Measurements from ENCODE around the gene WWC1. TPM values are rescaled to one million over a fixed set of nuclear protein-coding genes. Genes with fewer than 3 reads are reported as not detected.

Gene WWC1
- total and polyA plus RNA-seq, 12 donors: 0.79 to 7.8 (median 1.2) TPM

- no peak overlapping the region for H3K27ac ChIP-seq
- TF ChIP-seq CTCF (IDR thresholded peaks at IDR 0.05): no peak
- no peaks in the 10 kb centered on the region for H3K9me3 ChIP-seq
- intact Hi-C loops (cut with DNase I): no loop called here
- 73 to 79% methylated on average over 13 of the region's 13 CpGs for WGBS, 2 donors
- peaks cover 0 to 31% (median 0%) of the 10 kb centered on the region in 9 donors for H3K36me3 ChIP-seq
- H3K27me3 ChIP-seq: no peaks in the 10 kb centered on the region
- ATAC-seq (no peak), DNase-seq (no peak)
- H3K4me3 ChIP-seq: no peak overlapping the region
- H3K4me1 ChIP-seq: peaks cover 0 to 3% (median 0%) of the 10 kb centered on the region in 9 donors
These were observed 28.3 kb upstream of the WWC1 start for GRCh38 chr5:168263121-168263520.

GRCh38 chr5:168266016-168266415 lies 25.4 kb upstream of the WWC1 start:
- ATAC-seq (peak in 4 of 8 donors; percentile 12 to 35 (median 24)), DNase-seq (peak in 1 of 2 donors; percentile 20)
- Histone ChIP-seq H3K9me3 (no peaks in the 10 kb centered on the region), H3K27me3 (no peaks in the 10 kb centered on the region), H3K36me3 (peaks cover 0 to 31% (median 0%) of the 10 kb centered on the region in 9 donors), H3K4me3 (no peak overlapping the region), H3K4me1 (peaks cover 0 to 20% (median 14%) of the 10 kb centered on the region in 9 donors), H3K27ac (no peak overlapping the region)
- WGBS, 2 donors: 75% methylated on average over 6 of the region's 6 CpGs
- intact Hi-C loops (cut with DNase I): loop anchor here in 2 of 10 donors (5.0 kb wide), 2 partner anchors 216 to 221 kb away; partner anchors contain the start of gene RARS1 (in 1 of the 2)
- TF ChIP-seq CTCF (IDR thresholded peaks at IDR 0.05): no peak

GRCh38 chr5:168268949-168269936 lies 22.2 kb upstream of the WWC1 start:
- 3% methylated on average over 30 of the region's 30 CpGs for WGBS, 2 donors
- H3K27ac ChIP-seq: no peak overlapping the region
- DNase-seq (peak; percentile 82 to 84), ATAC-seq (peak; percentile 78 to 89 (median 88))
- H3K36me3 ChIP-seq: peaks cover 0 to 5% (median 0%) of the 10 kb centered on the region in 9 donors
- TF ChIP-seq CTCF (IDR thresholded peaks at IDR 0.05): peak; percentile 65 to 97 (median 91)
- H3K4me3 ChIP-seq: peak overlapping the region in 9 of 10 donors; percentile 12 to 49 (median 37)
- intact Hi-C loops (cut with DNase I): loop anchor here in 4 of 10 donors (2.0 to 5.0 kb wide), 4 partner anchors 213 to 218 kb away; partner anchors contain the start of gene RARS1 (in 2 of the 4)
- H3K4me1 ChIP-seq: peaks cover 0 to 18% (median 14%) of the 10 kb centered on the region in 9 donors
- peaks cover 0 to 8% (median 0%) of the 10 kb centered on the region in 7 donors for H3K27me3 ChIP-seq
- peaks cover 0 to 3% (median 0%) of the 10 kb centered on the region in 11 donors for H3K9me3 ChIP-seq

- DNase-seq: no peak
- H3K36me3 ChIP-seq: no peaks in the 10 kb centered on the region
- H3K4me3 ChIP-seq: no peak overlapping the region
- H3K4me1 ChIP-seq: peaks cover 0 to 18% (median 14%) of the 10 kb centered on the region in 9 donors
- H3K9me3 ChIP-seq: peaks cover 0 to 3% (median 0%) of the 10 kb centered on the region in 11 donors
- intact Hi-C loops (cut with DNase I): loop anchor here in 6 of 10 donors (2.0 to 5.0 kb wide), 5 partner anchors 207 to 217 kb away; partner anchors contain the start of gene RARS1 (in 3 of the 6)
- ATAC-seq: peak in 1 of 8 donors; percentile 14
- no peak overlapping the region for H3K27ac ChIP-seq
- WGBS, 2 donors: 47% methylated on average over 3 of the region's 3 CpGs
- peaks cover 0 to 8% (median 0%) of the 10 kb centered on the region in 7 donors for H3K27me3 ChIP-seq
- no peak for TF ChIP-seq CTCF (IDR thresholded peaks at IDR 0.05)
These were observed 21.5 kb upstream of the WWC1 start for GRCh38 chr5:168269937-168270330.

Measured in heart right ventricle (tissue), 16 donors.